HG03342 (cell line): ENCODE data around the gene ADNP.
"Not testable (repeated sequence)": the region's sequence is repeated elsewhere in the genome, so short reads cannot be mapped to it uniquely, and the experiment has no call there.

Source experiments
- ATAC-seq: cut with Tn5 transposase; IDR thresholded peaks from one replicate; pipeline ENCODE4 v1.9.1; 2021; ENCODE audit warnings: mild to moderate bottlenecking, moderate library complexity; ENCODE audit not compliant: unreplicated experiment

Gene ADNP

GRCh38 chr20:50903353-50904051 lies 27.7 kb downstream of the ADNP start:
- ATAC-seq: no peak

- no peak for ATAC-seq
Observed at GRCh38 chr20:50901301-50901700, 29.9 kb downstream of the ADNP start.

GRCh38 chr20:50900261-50900660 lies 31.0 kb downstream of the ADNP start:
- no peak for ATAC-seq

GRCh38 chr20:50898475-50898874 lies 32.8 kb downstream of the ADNP start:
- ATAC-seq: no peak

- ATAC-seq: no peak
Observed at GRCh38 chr20:50895111-50895830, 36.0 kb downstream of the ADNP start.

- no peak for ATAC-seq
Observed at GRCh38 chr20:50893620-50894019, 37.6 kb downstream of the ADNP start.

- no peak for ATAC-seq
Observed at GRCh38 chr20:50892394-50892793, 38.8 kb downstream of the ADNP start.

GRCh38 chr20:50891138-50891537 lies 40.1 kb downstream of the ADNP start:
- no peak for ATAC-seq

- no peak for ATAC-seq
Observed at GRCh38 chr20:50887576-50887975, 43.7 kb downstream of the ADNP start.

GRCh38 chr20:50886184-50886790 lies 45.0 kb downstream of the ADNP start:
- ATAC-seq: no peak

GRCh38 chr20:50885781-50886180 lies 45.5 kb downstream of the ADNP start:
- no peak for ATAC-seq

GRCh38 chr20:50885068-50885467 lies 46.2 kb downstream of the ADNP start:
- ATAC-seq: no peak

GRCh38 chr20:50883856-50884255 lies 47.4 kb downstream of the ADNP start:
- ATAC-seq: no peak

- ATAC-seq: not testable (repeated sequence)
Observed at GRCh38 chr20:50881759-50882424, 49.3 kb downstream of the ADNP start.

- no peak for ATAC-seq
Observed at GRCh38 chr20:50879649-50880550, 51.3 kb downstream of the ADNP start.

- no peak for ATAC-seq
Observed at GRCh38 chr20:50877232-50877743, 53.9 kb downstream of the ADNP start.

- no peak for ATAC-seq
Observed at GRCh38 chr20:50876816-50877215, 54.4 kb downstream of the ADNP start.

- no peak for ATAC-seq
Observed at GRCh38 chr20:50876063-50876685, 55.1 kb downstream of the ADNP start.

- no peak for ATAC-seq
Observed at GRCh38 chr20:50874758-50875665, 56.2 kb downstream of the ADNP start.
